ENCODE measurements around the gene PRKCA.
"Not testable (repeated sequence)": the region's sequence is repeated elsewhere in the genome, so short reads cannot be mapped to it uniquely, and the experiment has no call there.

Gene PRKCA

DNA sequence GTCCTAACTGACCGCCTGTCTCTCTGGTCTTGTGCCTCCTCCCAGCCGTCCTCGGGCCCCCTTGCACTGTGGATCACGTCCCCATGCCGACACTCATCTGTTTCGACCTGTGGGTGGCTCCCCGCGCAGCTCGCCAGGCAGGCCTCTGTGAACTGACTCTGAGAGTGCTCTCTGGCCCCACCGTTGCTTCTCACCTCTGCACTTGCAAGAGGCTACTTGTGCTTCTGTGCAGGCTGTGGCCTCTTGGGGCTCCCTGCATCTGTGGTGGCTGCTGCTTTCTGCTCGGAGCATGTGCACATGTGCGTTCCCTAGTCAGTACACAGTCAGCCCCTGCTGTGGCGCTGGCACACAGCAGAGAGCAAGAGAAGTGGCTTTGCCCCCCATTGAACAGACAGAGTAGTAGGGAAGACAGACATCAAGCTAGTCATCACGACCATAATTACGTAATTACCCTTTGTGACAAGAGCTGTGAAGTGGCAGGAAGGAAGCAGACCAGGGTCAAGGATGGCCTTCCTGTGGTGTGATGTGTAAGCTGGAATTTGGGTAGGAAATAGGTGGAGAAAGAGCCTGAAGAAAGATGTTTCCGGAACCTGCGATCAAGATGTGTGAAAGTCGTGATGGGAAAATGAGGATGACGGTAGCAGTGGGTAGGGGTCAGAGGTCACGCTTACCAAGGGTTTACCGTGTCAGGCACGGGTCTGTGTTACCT is 276.5 kb downstream of the PRKCA start:
- no peak for DNase-seq (ENCODE audit: low spot score)

DNA sequence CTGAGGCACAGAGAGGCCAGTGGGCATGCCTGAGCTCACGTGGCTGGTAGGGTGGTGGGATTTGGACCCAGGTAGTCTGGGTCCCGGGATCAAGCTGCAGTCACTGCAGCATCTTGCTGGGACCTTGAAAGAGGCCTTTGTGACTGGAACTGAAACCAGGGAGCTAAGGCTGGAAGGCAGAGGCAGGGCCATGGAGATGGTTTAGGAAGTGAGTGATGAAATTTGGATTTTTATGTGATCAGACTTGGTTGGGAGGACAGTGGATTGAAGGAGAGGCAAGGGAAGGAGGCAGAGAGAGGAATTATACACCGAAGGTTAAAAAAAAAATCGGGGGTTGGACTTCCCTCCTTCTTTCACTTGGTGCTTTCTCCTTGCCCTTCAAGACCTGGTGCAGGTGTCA is 277.1 kb downstream of the PRKCA start:
- DNase-seq (ENCODE audit: low spot score), result no peak

DNA sequence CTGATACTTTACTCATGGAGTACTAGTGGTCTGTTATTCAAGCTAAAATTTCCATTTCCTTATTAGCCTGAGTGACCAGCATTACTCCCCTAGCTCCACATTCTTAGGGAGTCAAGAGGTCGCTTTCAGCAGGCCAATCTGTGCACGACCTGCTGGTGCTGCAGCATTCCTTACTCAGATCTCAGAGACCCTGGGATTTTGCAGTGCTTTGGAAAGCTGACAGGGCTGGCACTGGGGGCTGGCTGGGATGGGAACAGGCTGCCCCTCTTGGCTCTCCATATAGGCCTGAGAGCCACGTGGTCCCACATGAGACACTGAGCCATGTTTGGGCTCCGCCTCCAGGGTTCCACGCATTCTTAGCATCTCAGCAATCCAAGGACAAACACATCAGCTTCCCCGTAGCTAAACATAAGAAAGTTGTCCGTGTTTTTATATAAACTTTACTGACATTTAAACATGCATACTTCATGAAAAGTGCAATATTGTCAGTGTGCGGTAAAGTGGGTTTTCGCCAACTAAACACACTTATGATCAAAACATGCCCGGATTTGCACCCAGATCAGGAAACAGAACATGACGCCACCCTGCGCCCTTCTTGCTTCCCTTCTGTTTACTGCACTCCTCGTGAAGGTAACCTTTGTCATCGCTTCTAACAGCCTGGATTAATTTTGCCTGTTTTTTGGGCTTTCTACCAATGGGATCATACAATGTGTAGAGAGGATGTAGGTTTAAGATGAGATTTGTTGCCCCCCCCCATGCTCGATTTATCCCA is 278.0 kb downstream of the PRKCA start:
- no peak for DNase-seq (ENCODE audit: low spot score)

DNA sequence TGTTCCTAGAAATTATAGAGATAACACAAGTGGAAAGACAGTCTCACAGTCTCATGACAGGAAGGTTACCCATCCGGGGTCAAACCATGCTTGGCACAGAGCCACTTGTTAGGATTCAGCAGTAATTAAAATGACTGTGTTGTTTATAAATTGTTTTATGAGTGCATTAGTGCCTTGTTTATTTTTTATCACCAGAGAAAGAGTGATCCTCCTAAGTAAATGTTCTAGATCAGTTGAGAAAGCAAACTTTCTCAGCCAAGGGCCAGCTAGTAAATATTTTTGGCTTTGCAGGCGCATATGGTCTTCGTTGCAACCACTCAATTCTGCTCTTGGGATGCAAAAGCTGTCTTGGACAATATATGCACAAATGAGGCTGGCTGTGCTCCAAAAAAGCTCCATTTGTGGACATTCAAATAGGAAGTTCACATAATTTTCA is 278.6 kb downstream of the PRKCA start:
- no peak for DNase-seq (ENCODE audit: low spot score)

DNA sequence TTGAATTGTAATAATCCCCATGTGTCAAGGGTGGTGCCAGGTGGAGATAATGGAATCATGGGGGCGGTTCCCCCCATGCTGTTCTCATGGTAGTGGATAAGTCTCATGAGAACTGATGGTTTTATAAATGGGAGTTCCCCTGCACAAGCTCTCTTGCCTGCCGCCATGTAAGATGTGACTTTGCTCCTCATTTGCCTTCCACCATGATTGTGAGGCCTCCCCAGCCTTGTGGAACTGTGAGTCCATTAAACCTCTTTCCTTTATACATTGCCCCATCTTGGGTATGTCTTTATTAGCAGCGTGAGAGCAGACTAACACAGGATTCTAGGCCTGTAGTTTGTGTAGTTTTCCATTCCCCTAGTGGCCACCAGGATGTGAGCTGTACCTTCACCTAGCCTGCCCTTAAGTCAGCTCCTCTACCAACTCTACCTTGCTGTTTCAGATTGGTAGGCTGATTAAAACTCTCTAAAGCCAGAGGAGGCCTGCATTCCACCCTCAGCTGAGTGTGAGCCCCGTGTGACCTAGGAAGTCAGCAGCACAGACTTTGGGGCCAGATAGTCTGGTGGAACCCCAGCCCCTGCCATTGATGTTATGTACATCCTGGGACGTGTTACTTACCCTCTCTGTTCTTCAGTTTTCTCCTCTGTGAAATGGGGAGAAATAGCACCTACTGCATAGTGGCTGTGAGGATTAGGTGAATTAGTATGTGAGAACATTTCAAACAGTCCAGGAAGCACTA is 280.1 kb downstream of the PRKCA start:
- no peak for DNase-seq (ENCODE audit: low spot score)

DNA sequence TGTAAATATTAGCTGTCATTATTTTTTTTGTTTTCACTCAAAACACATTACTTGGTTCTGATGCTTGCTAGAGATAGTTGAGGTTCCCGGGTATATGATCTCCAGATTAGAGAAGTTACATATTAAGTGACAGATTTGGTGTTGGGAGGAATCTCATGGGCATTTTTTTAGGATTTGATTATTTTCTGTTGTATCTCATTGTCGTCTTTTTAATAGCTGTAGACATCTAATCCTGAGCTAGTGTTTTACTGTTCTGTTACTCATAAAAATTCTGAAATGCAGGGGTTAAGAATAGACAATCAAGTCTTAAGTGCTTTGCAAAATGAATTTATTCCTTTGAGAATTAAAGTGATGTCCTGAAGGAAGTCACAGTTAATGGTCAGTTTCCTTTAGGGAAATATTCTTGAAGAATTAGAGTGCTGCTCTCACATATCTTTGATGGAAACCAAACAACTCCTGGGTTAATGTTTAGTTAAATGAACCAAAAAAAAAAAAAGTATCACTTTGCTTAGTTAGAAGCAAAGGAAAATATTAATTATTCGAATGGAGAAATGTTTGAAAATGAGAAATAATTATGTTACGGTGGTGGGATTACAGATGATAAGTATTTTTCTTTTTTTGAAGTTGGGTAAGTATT is 280.8 kb downstream of the PRKCA start:
- DNase-seq (ENCODE audit: low spot score), result no peak

DNA sequence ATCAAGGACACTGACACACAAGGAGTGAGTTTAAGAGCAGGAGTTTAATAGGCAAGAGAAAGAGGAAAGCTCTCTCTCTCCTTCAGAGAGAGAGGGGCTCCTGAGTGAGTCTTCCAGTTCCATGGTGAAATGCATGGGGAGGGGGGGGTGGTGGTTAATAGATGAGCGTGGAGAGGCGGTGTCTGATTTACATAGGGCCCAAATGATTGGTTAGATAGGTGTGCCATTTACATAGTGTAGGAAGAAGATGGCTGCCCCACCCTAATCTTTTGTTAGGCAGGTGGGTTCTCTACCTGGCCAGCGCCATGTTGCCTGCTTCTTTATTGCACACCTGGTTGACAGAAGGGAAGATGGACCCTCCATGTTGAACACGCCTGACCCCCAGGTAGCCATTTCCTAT is 282.5 kb downstream of the PRKCA start:
- DNase-seq (ENCODE audit: low spot score), result no peak

DNA sequence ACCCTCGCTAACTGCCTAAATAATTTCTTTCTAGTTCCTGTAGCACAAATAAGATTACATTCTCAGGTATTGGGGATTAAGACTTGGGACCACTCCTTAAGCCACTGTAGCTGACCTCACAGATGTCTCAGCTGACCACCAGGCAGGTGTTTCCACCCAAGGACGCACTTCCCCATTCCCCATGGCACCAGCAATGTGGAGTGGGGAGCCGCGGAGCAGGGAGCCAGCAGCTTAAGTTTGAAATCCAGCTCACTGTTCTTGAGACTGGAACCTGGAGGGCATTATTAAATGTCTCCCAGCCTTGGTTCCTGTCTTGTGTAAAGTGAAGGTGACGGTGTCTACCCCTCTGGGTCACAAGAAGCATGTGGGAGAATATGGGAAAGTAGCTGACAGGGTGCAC is 283.1 kb downstream of the PRKCA start:
- DNase-seq (ENCODE audit: low spot score), result no peak

DNA sequence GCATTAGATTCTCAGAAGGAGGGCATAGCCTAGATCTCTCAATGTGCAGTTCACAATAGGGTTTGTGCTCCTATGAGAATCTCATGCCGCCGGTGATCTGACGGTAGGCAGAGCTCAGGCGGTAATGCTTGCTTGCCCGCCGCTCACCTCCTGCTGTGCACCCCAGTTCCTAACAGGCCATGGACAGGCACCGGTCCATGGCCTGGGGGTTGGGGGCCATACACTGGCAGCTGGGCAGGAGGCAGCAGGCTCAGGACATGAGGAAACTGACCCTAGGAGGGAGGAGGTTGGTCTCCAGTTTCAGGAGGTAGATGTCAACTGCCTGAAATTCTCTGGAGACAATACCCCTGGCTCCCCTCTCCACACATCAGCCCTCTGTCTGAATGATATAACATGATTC is 287.5 kb downstream of the PRKCA start:
- DNase-seq (ENCODE audit: low spot score), result no peak

DNA sequence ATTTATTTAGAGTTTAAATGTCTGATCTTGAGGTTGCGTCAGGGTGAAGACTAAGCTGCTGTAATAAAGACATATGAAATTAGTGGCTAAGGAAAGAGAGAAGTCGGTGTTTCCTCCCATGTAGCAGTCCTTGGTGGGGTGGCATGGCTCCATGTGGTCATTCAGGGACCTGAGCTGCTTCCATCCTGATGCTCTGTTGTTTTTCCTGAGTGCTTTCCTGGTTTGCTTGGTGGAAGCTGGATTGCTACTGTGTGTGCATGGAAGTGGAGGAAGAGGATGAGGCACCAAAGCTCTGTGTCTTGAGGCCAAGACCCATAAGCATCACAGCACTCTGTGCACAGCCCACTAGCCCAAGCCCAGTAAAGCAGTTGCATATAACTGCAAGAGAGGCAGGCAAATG is 290.7 kb downstream of the PRKCA start:
- no peak for DNase-seq (ENCODE audit: low spot score)

DNA sequence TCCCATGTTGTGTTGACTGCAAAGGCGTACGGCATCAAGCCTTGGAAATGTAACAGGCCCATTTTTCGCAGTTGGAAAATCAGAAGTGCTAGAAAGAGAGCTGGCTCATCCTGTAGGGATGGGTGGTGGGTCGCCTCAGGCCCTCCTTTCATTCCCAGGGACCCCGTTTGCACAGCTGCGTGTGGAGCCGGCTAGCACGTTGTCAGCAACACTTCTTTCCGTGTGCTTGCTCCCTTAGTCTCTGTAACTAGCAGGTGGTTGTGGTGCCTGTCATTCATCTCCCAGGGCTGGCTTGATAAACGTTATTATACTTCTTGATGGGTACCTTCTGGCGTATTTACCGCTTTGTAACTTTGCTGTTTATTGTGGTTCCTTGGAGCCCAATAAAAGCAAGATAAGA is 293.5 kb downstream of the PRKCA start:
- DNase-seq (ENCODE audit: low spot score), result no peak

DNA sequence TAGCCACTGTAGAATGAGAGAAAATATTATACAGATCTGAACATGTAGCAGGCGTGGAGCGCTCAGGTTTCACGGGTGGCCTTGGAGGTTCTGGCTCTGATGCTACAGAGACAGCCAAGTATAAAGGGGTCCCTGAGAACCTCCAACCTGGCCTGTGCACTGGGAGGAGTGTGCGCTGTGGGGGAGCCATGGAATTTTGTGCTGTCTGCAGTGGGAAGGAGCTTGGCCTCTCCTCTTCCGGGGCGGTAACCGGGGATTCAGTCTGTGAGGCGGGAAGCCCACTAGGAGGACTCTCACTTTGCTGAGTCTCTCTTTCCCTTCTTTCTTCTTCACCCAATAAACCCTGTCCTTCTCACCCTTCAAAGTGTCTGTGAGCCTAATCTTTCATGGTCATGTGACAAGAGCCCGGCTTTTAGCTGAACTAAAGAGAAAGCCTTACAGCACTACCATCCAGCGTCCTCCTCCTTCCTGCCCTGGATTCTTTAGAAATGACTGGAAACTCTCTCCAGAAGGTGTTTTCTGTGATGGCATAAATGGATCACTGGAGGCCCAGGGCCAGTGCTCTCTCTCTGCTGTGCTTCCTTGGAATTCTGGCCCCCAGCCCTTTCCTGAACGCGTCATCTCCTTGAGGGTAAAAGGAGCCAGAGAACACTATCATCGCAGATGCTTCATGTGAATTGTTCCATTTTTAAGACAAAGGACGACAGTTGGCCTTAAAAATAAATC is 300.4 kb downstream of the PRKCA start:
- no peak for DNase-seq (ENCODE audit: low spot score)

DNA sequence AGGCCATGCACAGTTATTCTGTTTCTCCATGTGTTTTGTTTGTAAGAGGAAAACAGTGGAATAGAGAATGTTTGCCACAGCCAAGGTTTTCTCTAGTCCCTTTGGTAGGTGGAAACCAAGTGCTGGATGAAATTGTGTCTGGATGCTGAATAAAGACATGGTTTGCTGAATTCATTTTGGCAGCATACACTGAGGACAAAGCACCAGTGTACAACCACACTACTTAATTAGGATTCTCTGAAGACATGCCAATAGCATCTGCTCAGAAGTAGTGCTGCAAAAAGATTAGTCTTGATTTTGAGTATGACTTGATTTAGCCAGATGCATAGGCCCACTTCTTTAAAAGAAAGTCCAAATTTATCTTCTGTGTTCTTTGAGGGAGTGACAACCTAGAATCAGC is 302.0 kb downstream of the PRKCA start:
- DNase-seq (ENCODE audit: low spot score), result peak; percentile 75

DNA sequence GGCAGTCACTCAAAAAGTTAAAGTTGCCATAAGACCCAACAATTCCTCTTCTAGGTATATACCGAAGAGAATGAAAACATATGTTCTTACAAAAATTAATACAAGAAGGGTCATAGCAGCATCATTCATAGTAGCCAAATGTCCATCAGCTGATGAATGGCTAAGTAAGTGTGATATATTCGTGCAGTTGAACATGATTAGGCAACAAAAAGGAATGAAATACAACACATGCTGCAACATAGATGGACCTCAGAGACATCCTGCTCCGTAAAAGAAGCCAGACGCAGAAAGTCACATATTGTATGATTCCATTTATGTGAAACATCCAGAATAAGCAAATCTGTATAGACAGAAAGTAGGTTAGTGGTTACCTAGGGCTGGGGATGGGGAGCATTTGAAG is 303.1 kb downstream of the PRKCA start:
- no peak for DNase-seq (ENCODE audit: low spot score)

DNA sequence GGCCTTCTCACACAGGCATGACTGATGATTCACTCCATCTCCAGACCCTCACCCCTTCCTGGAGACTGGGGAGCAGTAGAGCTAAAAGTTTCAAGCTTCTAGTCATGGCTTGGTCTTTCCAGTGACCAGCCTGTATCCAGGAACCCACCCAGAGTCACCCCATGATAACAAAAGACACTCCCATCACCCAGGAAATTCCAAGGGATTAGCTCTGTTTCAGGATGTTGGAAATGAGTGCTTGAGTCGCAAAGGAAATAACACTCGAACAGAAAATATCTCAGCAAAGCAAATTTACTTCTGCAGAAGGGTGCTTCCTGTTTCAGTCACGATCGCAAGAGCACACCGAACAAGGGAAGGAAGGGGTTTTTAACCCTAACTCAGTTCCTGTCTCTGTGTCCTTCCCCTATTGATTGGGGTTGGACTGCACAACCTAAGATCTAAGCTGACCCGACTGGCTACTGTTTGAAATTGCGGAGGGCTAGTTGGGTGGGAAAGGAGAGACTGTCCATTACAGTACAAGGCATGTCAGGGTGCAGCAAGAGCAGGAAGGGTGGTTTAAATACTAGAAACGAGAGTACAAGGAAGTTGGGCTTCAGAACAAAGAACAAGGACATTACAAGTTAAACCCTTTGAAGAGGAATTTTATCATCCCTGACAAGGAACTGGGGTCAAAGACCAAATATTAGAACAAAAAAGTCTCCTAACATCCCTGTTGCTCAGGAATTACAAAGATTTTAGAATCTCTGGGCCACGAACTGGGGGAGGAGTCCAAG is 308.1 kb downstream of the PRKCA start:
- no peak for DNase-seq (ENCODE audit: low spot score)

DNA sequence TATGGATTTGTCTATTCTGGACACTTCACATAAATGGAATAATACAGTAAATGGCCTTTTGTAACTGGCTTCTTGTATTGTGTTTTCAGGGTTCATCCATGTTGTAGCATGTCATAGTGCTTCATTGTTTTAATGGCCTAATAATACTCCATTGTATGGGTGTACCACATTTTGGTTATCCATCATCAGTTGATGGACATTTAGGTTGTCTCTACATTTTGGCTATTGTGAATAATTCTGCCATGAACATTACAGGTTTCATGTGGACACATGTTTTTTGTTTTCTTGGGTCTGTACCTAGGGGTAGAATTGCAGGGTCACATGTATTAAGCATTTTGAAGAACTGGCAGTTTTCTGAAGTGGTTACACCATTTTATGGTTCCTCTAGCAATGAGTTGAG is 309.0 kb downstream of the PRKCA start:
- DNase-seq (ENCODE audit: low spot score), result no peak

DNA sequence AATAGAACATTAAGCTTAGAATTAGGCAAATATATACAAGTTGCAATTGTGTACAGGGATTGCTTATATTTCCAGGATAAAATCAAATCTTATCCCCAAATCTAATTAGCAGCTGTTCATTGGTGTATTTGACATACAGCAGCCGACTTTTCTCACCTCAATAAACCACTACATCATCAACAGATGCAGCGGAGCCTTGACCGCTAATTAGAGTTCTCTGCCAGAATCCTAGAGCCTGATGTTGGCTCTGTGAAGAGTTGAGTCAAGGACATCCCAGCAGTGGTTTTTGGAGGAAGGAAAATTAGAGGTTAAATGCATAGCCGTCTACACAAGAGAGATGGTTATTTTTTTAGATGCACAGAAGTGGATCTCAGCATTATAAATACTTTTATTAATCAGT is 310.6 kb downstream of the PRKCA start:
- DNase-seq (ENCODE audit: low spot score), result no peak

DNA sequence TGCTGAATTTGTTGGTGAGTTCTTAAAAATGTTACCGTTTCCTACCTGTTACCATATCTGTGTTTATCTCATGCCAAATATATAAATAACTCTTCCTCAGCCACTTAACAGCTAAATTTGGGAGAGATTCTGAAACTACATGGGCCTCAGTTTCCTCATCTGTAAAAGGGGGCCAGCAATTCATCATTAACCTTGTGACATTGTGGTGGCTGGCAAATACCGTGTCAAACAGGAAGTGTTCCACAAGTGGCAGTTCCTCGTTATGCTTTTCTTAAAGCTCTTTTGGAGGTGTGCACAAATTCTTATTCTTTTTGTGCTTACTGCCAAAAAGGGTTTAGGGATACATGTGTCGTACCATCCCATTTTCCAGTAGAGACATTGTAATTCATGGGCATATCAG is 312.1 kb downstream of the PRKCA start:
- DNase-seq (ENCODE audit: low spot score), result no peak

DNA sequence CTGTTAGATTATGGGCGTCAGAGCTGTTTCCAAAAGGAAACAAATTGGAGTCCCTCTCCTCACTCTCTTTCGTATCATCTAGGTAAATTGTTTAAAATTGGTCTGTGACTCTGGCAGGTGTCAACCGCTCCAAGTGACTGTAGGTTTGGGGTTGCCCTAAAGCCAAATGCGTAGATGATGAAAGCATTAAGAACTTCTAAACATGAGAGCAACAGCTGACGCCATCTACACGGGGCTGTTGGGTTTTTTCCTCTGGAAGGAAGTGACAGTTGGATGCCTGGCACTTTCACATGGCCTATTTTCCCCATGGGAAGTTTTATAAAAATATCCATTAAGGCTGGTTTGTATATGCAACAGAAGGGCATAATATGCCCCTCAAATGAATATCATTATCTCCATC is 316.8 kb downstream of the PRKCA start:
- no peak for DNase-seq (ENCODE audit: low spot score)

DNA sequence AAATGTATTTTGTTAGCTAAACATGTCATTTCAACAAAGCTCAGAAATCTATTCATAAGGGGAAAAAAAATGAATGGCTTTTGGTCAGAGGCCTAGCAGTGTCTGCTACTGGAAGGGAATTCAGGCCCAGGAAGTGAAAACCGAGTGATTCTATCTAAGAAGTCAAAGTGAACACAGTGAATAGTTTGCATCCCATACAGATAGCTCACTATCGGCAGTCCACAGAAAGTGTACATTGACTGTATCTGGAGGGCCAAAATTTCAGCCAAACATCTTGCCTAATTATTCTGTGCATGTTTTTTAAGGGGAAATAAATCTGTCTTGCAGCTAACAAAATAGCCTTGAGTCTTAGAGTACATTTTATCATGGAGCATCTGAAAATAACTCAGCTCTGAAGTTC is 318.1 kb downstream of the PRKCA start:
- DNase-seq (ENCODE audit: low spot score), result no peak

DNA sequence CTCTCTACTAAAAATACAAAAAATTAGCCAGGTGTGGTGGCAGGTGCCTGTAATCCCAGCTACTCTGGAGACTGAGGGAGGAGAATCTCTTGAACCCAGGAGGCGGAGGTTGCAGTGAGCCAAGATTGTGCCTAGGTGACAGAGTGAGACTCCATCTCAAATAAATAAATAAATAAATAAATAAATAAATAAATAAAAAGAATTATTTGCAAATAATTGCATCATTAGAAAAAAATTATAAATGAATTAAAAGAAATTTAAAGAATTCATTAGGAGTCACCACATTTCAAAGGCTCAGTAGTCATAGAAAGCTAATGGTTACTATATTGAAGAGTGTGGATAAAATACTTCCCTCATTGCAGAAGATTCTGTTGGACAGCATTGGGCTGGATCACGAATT is 322.2 kb downstream of the PRKCA start:
- DNase-seq (ENCODE audit: low spot score), result not testable (repeated sequence)
